B cell (primary cell): ENCODE measurements around the gene TOM1L2.

ENCODE experiments used
- EZH2 ChIP-seq: IDR thresholded peaks from 2 replicates; pipeline ENCODE4 v1.6.1; 2012; ENCODE audit warnings: borderline replicate concordance, low read depth, mild to moderate bottlenecking, moderate library complexity, low read length; ENCODE audit not compliant: insufficient read depth, poor library complexity, severe bottlenecking
- TF ChIP-seq, protein P1 (sequence below): fragments of 200-600 bp; IDR thresholded peaks from one replicate; pipeline ENCODE4 v1.8.0; 2022; ENCODE audit warnings: antibody characterized with exemption, mild to moderate bottlenecking

DNA sequence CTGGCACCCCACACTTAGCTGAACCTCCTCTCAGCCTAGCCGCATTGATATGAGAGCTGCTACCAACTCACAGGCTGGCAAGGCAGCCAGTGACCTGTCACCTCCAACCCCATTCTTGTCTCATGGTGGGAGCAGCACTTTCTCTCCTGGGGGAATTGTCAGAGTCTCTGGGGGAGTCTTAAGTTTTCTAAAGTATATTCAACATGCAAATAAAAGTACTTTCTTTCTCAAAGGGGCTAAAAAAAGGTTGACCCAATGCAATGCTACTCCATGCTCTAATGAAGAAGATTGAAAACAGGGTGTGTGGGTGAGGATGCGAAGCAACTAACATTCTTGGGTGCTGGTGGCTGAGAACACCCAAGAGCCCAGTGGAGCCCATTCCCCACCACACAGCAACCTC lies 82.3 kb downstream of the TOM1L2 start:
- TF ChIP-seq, protein P1, sequence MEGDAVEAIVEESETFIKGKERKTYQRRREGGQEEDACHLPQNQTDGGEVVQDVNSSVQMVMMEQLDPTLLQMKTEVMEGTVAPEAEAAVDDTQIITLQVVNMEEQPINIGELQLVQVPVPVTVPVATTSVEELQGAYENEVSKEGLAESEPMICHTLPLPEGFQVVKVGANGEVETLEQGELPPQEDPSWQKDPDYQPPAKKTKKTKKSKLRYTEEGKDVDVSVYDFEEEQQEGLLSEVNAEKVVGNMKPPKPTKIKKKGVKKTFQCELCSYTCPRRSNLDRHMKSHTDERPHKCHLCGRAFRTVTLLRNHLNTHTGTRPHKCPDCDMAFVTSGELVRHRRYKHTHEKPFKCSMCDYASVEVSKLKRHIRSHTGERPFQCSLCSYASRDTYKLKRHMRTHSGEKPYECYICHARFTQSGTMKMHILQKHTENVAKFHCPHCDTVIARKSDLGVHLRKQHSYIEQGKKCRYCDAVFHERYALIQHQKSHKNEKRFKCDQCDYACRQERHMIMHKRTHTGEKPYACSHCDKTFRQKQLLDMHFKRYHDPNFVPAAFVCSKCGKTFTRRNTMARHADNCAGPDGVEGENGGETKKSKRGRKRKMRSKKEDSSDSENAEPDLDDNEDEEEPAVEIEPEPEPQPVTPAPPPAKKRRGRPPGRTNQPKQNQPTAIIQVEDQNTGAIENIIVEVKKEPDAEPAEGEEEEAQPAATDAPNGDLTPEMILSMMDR = no peak
- no peak for TF ChIP-seq EZH2
